Measurements from ENCODE around the gene FGGY.

Gene FGGY

DNA sequence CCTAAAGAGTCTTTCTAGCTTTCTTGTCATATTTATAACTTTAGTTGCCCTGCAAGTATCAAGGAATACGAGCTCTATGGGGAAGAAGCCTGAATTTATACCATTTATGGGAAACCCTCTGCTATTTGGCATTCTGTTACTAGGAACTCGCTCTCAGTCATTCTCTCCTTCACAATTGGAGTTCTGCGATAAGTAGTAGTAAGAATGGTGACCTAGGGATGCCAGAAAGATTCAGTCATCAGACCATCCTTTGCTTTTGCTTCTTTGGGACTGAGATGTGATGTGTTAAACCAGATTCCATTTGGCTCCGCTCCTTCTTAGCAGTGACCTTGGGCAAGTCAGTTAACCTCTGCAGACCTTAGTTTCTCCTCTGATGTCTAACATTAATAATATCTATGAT, 256.5 kb downstream of the FGGY start (continued):
- TF ChIP-seq ZNF169 (tag by site-specific recombination; IDR thresholded peaks at IDR 0.05): no peak
- no peak for TF ChIP-seq HOXA7 (CRISPR knock-in tag; IDR thresholded peaks at IDR 0.05; ENCODE audit: borderline replicate concordance)
- no peak for TF ChIP-seq ZNF549 (tag by site-specific recombination; IDR thresholded peaks at IDR 0.05)

- Histone ChIP-seq H3K9me3 (ENCODE audit: control insufficient read depth, insufficient read depth, low read depth, low read length) (no peaks in the 10 kb centered on the region), H3K4me3 (ENCODE audit: low read depth, low read length) (no peak overlapping the region), H3K36me3 (ENCODE audit: control insufficient read depth in 2 of 2, insufficient read depth in 1 of 2, low read length in 2 of 2) (no peaks in the 10 kb centered on the region), H3K4me1 (ENCODE audit: control insufficient read depth, insufficient read depth, low read length) (peaks cover 11% of the 10 kb centered on the region), H3K27ac (ENCODE audit: extremely low read depth, low read depth, low read length) (no peak overlapping the region)
- TF ChIP-seq GLIS1 (tag by site-specific recombination; IDR thresholded peaks at IDR 0.05): no peak
- no peak for TF ChIP-seq TRIM28 (IDR thresholded peaks at IDR 0.05; ENCODE audit: borderline replicate concordance, low read length)
- TF ChIP-seq BCL11A (tag by site-specific recombination; IDR thresholded peaks at IDR 0.05; ENCODE audit: low read depth): no peak
- no peak for TF ChIP-seq ZNF114 (tag by site-specific recombination; IDR thresholded peaks at IDR 0.05)
- TF ChIP-seq ZNF248 (tag by site-specific recombination; IDR thresholded peaks at IDR 0.05): no peak
- TF ChIP-seq ZNF311 (tag by site-specific recombination; IDR thresholded peaks at IDR 0.05; ENCODE audit: borderline replicate concordance): no peak
- TF ChIP-seq ZNF302 (tag by site-specific recombination; IDR thresholded peaks at IDR 0.05; ENCODE audit: low read depth): no peak
- TF ChIP-seq RBAK (tag by site-specific recombination; IDR thresholded peaks at IDR 0.05): no peak
- ChIA-PET CTCF (no interaction called here), POLR2A (no interaction called here)
Observed at GRCh38 chr1:59554011-59554663, 257.2 kb downstream of the FGGY start.

DNA sequence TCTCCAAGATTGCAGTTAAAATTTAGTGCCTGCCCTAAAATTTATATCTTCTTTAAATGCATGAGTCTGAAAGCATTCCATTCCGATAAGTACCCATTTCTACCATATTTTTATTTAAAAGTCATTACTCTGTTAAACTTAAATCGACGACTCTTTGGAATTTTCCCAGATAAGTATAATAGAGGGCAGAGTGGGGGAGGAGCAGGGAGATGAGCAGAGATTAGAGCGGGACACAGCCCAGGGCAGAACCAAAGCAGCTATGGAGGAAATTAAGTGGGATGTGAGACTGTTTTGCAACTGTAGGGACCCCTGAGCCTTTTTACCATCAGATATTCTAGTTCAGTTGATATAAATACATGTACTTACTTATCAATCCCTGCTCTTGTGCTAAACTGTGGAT, 257.9 kb downstream of the FGGY start:
- H3K36me3 ChIP-seq (ENCODE audit: control insufficient read depth in 2 of 2, insufficient read depth in 1 of 2, low read length in 2 of 2): no peaks in the 10 kb centered on the region
- POLR2A ChIA-PET: no interaction called here
- no peaks in the 10 kb centered on the region for H3K9me3 ChIP-seq (ENCODE audit: control insufficient read depth, insufficient read depth, low read depth, low read length)
- no peak overlapping the region for H3K4me3 ChIP-seq (ENCODE audit: low read depth, low read length)
- H3K4me1 ChIP-seq (ENCODE audit: control insufficient read depth, insufficient read depth, low read length): peaks cover 11% of the 10 kb centered on the region
- TF ChIP-seq GLIS2 (tag by site-specific recombination; IDR thresholded peaks at IDR 0.05): no peak
- TF ChIP-seq FEZF1 (tag by site-specific recombination; IDR thresholded peaks at IDR 0.05): no peak
- no peak for TF ChIP-seq GFI1B (tag by site-specific recombination; IDR thresholded peaks at IDR 0.05)
- TF ChIP-seq OVOL3 (tag by site-specific recombination; IDR thresholded peaks at IDR 0.05): no peak
- no peak for TF ChIP-seq ZNF146 (tag by site-specific recombination; IDR thresholded peaks at IDR 0.05)
- no peak for TF ChIP-seq ZNF324 (tag by site-specific recombination; IDR thresholded peaks at IDR 0.05)
- no peak for TF ChIP-seq ZBTB20 (tag by site-specific recombination; IDR thresholded peaks at IDR 0.05)
- no peak for TF ChIP-seq ZSCAN4 (tag by site-specific recombination; IDR thresholded peaks at IDR 0.05)
- TF ChIP-seq ZNF514 (tag by site-specific recombination; IDR thresholded peaks at IDR 0.05): no peak
- no peak for TF ChIP-seq ZNF223 (tag by site-specific recombination; IDR thresholded peaks at IDR 0.05)
- TF ChIP-seq ZFP3 (tag by site-specific recombination; IDR thresholded peaks at IDR 0.05; ENCODE audit: low read depth): no peak
- TF ChIP-seq ZNF600 (tag by site-specific recombination; IDR thresholded peaks at IDR 0.05): no peak
- no peak for TF ChIP-seq AEBP2 (tag by site-specific recombination; IDR thresholded peaks at IDR 0.05; ENCODE audit: borderline replicate concordance)
- TF ChIP-seq, protein P1, sequence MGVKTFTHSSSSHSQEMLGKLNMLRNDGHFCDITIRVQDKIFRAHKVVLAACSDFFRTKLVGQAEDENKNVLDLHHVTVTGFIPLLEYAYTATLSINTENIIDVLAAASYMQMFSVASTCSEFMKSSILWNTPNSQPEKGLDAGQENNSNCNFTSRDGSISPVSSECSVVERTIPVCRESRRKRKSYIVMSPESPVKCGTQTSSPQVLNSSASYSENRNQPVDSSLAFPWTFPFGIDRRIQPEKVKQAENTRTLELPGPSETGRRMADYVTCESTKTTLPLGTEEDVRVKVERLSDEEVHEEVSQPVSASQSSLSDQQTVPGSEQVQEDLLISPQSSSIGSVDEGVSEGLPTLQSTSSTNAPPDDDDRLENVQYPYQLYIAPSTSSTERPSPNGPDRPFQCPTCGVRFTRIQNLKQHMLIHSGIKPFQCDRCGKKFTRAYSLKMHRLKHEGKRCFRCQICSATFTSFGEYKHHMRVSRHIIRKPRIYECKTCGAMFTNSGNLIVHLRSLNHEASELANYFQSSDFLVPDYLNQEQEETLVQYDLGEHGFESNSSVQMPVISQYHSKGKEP (tag by site-specific recombination; IDR thresholded peaks at IDR 0.05): no peak
- no peak for TF ChIP-seq ZSCAN18 (tag by site-specific recombination; IDR thresholded peaks at IDR 0.05)
- TF ChIP-seq, protein P2, sequence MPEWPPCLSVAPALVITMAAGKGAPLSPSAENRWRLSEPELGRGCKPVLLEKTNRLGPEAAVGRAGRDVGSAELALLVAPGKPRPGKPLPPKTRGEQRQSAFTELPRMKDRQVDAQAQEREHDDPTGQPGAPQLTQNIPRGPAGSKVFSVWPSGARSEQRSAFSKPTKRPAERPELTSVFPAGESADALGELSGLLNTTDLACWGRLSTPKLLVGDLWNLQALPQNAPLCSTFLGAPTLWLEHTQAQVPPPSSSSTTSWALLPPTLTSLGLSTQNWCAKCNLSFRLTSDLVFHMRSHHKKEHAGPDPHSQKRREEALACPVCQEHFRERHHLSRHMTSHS (tag by site-specific recombination; IDR thresholded peaks at IDR 0.05): no peak
- no peak for TF ChIP-seq ZNF664 (tag by site-specific recombination; IDR thresholded peaks at IDR 0.05)
- no peak for TF ChIP-seq ZNF24 (tag by site-specific recombination; IDR thresholded peaks at IDR 0.05)
- TF ChIP-seq ZNF830 (tag by site-specific recombination; IDR thresholded peaks at IDR 0.05; ENCODE audit: low read depth): no peak
- CTCF ChIA-PET: no interaction called here
- H3K27ac ChIP-seq (ENCODE audit: extremely low read depth, low read depth, low read length): no peak overlapping the region

Measured in HEK293 (cell line).